IPS-11a (cell line): ENCODE measurements around the gene MTNR1B.

Experiments
- H3K4me3 ChIP-seq: one replicate; pipeline ENCODE4 v1.5.1; 2013; ENCODE audit warnings: low read depth, low read length, control low read depth

Gene MTNR1B

DNA sequence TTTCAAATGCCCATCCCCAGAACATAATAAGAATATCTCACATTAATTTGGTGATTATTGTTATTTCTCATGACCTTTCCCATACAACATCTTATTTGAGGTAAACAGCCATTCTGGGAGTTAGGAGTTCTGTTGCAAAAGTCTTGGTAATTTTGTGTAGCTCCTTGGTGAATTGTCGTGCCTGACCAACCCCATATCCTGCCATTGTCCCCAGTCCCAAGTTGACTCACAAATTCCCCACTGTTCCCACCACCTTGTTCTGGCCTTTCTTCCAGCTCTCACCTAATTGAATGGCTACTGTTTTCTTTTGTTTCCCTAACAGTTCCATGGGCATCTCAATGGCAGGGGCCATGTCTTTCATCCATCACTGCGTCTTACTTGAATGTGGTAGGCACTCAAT is 8.0 kb downstream of the MTNR1B start:
- H3K4me3 ChIP-seq: no peak overlapping the region

DNA sequence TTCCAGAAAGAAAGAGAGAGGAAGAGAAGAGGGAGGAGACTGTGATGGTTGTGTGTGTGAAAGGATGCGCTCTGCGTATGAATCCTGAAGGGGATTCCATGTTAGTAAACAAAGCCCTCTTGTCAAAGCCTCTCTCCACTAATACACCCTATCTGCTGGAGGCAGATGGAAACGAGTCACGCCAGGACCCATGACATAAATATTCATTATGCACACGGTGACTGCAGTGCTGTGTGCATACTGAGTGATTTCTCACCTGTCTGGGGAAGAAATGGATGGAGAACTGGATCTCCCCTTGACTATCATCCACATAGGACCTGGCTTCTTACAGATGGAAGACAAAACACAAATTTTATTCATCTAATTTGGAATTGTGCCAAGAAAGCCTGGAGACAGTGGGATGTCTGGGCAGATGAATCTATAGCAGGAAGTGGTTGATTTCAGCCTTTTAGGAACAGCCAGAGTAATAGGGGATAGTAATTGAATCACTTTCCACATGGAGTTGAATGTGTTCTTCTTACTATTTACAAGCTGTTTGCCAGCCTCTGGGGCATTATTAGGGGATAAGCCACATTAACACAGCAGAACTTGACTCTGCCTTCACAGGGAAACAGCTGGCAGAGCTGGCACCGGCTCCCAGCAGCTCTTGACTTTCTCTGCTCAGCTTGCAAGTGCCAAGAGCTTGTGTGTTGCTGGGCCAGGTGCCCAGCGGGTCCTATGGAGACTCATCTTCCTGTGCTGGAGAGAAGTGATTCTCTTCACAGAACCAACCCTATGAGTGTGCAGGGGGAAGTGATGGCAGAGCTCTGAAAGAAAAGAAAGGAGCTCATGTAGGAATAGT is 9.0 kb downstream of the MTNR1B start:
- H3K4me3 ChIP-seq: no peak overlapping the region

DNA sequence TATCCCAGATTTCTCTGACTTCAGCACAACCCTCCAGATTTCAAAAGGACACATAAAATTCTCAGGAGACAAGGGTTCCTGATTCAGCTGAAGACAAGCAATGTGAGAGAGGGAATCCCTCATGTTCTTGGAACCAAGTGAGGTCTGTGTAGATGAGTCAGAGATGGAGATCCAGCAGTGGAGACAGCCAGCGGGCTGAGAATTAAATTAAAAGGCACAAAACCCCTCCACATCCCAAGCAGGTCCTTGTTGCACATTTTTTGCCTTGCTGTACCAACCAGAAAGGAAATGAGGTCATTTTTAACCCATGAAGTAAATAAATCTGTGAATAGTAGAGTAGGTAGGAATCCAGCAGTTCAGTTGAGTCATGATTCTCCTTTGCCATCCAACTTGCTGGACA is 9.7 kb downstream of the MTNR1B start:
- H3K4me3 ChIP-seq: no peak overlapping the region

DNA sequence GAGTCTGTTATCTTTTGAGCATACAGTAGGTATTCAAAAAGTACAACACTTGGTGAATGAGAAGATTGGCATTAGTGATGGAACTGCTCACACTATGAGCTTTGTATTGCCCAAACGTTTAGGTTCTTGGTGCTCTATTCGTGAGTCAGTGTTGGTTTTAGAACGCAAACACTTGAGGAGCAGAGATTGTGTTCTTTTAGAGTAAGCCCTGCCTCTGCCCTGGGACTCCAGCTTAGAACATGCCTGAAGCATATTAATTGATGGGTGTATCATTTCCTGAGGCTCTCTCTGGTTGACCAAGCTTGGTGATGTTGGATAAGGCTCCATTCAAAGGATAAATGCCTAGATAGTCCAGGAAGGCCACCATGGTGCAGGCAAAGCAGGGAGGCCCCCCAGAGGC is 10.9 kb downstream of the MTNR1B start:
- no peak overlapping the region for H3K4me3 ChIP-seq

DNA sequence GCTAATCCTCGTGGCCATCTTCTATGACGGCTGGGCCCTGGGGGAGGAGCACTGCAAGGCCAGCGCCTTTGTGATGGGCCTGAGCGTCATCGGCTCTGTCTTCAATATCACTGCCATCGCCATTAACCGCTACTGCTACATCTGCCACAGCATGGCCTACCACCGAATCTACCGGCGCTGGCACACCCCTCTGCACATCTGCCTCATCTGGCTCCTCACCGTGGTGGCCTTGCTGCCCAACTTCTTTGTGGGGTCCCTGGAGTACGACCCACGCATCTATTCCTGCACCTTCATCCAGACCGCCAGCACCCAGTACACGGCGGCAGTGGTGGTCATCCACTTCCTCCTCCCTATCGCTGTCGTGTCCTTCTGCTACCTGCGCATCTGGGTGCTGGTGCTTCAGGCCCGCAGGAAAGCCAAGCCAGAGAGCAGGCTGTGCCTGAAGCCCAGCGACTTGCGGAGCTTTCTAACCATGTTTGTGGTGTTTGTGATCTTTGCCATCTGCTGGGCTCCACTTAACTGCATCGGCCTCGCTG is 12.1 kb downstream of the MTNR1B start:
- H3K4me3 ChIP-seq: no peak overlapping the region

DNA sequence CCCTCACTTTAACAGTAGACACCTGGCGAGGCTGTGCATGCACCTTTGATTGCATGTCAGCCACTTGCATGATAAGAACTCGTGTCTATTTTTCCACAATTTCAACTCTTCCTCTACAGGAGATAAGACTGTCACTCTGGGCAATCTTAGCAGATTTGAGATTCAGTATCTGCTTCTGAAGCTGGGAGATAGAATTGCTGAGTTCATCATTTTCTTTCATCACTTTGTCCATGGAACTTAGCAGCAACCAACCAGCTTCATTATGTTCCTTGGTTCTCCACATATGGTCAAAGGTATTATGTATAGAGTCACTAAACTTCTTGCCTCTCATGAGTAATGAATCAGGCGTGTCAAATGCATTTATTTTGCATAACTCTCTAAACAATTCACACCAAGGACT is 17.1 kb downstream of the MTNR1B start:
- H3K4me3 ChIP-seq: no peak overlapping the region

DNA sequence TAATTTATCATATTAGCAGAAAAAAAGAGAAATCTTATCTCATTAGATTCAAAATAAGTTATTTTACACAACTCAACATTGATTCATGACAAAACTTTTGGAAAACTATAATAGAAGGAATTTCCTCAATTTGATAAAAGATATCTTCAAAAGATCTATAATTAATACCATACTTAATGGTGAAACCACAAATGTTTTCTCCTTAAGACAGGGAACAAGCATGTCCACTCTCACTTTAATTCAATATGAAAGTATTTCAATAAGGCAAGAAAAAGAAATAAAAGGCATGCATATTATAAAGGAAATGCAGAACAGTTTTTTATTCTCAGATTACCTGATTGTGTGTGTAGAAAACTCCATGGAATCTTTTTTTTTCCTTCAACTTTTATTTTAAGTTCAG is 23.6 kb downstream of the MTNR1B start:
- H3K4me3 ChIP-seq: no peak overlapping the region

DNA sequence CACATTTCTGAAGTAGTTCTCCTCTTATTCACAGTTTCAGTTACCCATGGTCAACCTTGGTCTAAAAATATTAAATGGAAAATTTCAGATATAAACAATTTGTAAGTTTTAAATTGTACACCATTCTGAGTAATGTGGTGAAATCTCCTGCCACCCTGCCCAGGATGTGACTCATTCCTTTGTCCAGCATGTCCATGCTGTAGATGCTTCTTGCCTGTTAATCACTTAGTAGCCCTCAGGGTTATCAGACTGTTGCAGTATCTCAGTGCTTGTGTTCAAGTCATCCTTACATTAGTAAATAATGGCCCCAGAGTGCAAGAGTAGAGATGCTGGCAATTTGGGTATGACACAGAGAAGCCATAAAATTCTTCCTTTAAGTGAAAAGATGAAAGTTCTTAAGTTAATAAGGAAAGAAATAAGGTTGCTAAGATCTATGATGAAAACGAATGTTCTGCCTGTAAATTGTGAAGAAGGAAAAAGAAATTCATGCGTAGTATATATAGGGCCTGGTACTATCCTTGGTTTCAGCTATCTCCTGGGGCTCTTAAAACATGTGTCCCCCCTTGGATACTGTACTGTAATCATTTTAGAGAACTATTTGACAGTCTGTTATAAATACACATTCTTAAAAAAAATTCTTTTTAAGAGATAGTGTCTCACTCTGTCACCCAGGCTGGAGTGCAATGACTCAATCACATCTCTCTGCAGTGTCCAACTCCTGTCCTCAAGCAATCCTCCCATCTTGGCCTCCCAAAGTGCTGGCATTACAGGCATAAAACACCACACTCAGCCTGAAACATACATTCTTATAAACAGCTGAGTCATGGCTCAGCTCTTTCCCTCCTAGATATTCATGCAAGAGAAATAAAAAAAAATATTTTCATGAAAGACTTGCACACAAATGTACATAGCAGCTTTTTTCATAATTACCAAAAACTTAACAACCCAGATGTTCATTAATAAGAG is 31.3 kb downstream of the MTNR1B start:
- no peak overlapping the region for H3K4me3 ChIP-seq

DNA sequence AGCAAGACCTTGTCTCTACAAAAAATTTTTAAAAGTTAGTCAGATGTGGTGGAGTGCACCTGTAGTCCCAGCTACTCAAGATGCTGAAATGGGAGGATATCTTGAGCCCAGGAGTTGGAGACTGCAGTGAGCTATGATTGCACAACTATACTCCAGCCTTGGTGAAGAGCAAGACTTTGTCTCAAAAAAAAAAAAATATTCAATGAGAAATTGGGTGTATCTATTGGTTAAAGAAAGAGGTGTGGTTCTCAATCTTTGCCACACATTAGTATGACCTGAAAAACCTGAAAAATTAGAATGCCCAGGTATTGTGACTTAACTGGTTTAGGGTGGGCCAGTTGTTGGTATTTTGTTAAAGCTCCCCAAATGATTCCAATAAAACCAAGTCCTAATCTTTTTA is 32.4 kb downstream of the MTNR1B start:
- H3K4me3 ChIP-seq: no peak overlapping the region

DNA sequence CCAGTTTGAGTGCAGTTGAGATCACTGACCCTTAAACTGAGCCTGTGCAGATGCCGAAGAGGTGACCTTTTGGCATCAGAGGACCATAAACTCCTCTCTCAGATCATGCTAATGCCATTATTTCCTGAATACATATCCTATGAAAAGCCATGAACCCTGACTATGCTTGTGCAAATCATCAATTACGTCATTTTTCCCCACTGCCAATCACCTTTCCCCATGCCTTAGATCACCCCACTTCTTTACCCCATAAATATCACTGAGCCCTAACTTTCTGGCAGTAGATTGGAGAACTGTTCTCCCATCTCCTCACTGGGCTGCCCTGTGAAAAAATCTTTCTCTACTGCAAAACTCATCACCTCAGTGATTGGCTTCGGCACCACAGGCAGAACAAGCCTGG is 32.9 kb downstream of the MTNR1B start:
- H3K4me3 ChIP-seq: no peak overlapping the region

DNA sequence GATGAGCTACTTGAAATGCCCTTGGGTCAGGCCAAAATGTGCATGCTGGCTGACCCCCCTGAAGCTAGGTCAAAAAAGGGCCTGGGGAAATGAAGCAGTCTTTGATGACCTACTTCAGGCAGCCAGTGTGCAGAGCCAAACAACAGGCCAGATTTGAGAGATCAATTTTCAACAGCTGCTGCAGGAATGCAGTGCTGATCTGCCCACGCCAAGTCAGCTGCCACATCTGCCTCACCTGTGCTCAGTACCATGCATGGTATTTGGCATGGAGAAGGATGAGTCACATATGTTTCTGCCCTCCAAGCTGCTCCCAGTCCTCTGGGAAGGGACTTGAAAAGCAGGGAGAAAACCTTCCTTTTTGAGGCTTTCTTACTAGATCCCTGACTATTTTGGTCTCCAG is 35.8 kb downstream of the MTNR1B start:
- H3K4me3 ChIP-seq: no peak overlapping the region

DNA sequence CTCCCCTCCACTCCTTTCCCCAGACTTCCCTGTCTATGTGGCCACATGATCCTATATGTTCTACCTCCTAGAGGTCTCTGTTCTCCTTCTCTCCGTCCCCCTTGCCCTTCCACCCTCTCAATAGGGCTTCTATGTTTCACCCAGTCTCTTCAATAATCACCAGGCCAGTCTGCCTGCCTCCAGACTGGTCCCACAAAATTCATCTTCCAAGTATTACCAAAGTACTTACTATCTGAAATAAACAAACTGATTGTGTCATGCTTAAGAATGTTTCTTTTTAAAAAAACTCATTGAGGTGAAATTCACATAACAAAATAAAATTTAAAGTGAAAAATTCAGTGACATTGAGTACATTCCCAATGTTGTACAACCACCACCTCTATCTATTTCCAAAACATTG is 44.2 kb downstream of the MTNR1B start:
- H3K4me3 ChIP-seq: no peak overlapping the region

DNA sequence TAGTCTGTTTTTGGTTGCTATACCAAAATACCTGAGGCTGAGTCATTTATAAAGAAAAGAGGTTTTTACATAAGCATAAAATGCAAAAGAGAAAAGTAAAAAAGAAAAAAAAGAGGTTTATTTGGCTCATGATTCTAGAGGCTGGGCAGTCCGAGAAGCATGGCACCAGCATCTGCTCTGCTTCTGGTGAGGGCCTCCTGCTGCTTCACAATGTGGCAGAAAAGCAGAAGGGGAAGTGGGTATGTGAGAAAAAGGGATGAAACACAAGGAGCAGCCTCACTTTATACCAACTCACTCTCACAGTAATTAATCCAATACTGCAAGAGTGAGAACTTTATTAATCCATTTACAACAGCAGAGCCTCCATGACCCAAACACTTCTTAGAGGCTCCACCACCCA is 47.1 kb downstream of the MTNR1B start:
- no peak overlapping the region for H3K4me3 ChIP-seq

DNA sequence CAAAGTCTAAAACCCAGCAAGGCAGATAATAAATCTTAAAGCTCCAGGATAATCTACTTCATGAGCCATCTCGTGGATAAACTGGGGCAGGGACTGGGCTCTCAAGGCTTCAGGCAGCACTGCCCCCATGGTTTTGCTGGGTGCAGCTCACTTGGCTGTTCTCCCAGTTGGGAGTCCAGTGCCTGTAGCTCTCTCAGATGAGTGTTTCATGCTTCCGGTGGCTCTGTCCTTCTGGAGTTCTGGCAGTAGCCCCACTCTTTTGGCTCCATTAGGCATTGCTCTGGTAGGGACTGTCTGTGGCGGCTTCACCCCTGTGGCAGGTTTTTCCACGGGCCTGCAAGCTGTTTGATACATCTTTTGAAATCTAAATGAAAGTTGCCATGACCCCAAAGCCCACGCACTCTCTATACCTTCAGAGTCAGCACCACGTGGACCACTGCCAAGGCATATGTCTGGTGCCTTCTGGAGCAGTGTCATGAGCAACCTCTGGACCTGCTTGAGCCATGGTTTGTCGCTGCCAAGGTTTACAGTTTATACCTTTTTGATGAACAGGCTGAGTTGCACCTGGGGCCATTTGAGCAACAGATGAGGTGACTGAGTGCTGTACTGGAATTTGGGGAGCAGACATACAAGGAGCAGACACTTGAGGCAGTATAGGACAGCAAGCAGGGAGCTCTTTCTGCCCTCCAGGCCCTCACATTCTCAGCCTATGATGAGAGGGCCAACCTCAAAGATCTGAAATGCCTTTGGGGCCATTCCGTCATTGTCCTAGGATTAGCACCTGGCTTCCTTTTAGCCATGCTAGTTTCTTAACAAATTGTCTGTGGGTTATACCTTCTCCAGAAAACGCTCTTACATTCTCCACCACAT is 48.6 kb downstream of the MTNR1B start:
- no peak overlapping the region for H3K4me3 ChIP-seq

DNA sequence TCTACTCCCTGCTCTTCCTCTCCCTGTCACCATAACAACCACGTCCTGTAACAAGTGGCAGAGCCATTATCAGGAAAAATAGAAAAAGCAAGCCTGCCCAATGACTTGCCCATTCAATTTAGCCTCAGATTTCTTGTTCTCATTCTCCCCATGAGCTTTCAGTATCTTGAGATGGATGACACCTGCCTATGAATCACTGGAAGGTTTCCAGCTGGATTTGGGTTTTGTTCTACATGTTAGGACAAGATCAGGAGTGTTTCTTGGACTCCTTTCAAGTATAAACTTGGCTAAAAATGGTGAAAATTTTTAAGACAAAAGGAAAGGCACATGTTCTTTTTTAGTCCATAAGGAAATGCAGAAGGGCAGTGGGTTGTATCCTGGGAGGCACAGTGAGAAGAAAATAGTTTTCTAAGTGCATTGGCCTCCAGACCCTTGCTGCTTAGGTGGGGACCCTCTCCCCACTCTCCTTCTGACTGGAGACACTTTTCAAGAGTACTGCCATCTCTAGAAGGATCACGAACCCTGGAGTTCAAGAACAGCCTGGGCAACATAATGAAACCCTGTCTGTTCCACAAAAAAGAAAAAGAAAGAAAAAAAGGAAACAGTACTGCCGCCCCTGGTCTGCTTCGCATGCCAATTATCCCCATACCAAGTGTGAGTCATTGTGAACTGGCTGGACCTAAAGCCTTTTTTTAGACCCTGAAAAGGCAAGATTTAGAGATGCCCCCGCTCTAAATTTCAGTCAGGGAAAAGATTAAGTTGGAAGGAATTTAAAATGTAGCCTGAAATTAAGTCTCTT is 51.0 kb downstream of the MTNR1B start:
- H3K4me3 ChIP-seq: no peak overlapping the region

DNA sequence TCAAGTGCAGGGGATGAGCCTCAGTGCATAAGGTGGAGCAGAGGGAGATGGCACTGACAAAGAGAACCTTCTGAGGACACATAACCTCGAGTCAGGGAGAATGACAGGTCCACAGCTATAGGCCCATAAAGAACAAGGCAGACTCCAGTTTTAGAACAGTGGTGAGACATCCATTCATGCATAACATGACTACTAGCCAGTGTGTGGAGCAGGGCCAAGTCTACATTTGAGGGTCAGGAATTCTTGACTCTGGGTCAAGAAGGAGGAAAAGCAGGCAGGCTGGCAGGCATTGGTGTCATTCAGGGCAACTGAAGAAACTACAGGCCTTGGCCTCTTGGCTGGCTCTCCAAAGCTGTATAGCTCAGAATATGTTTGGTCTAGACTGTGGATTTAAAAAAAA is 54.9 kb downstream of the MTNR1B start:
- H3K4me3 ChIP-seq: no peak overlapping the region

DNA sequence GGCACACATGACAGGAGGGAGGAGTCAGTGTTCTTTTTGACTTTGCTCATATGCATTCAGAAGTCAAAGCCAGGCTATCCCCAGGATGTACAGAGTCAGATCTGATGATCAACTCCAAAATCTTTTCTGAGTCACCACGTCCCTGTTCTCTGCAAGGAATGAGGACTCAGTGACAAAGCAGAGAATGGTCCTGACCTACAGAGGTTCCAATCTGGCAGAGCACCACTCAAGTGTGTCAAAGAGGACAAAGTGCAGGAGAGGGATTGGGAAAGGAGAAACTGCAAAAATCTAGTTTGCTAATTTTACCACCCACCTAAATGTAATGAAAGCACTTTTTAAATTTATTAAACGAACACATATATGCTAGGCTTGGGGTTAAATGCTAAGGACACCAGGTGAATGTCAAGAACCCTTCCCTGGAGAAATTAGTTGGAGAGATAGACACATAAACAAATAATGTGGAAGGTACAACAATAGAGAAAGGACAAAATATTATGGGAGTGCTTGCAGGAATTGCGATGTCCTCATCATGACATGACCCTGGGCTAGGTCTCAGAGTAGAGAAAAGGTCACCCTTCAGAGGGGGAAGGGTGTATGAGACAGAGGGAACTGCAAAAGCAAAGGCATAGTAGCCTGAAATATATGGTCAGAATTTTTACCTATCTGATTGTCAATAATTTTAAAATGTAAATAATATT is 56.3 kb downstream of the MTNR1B start:
- H3K4me3 ChIP-seq: no peak overlapping the region

DNA sequence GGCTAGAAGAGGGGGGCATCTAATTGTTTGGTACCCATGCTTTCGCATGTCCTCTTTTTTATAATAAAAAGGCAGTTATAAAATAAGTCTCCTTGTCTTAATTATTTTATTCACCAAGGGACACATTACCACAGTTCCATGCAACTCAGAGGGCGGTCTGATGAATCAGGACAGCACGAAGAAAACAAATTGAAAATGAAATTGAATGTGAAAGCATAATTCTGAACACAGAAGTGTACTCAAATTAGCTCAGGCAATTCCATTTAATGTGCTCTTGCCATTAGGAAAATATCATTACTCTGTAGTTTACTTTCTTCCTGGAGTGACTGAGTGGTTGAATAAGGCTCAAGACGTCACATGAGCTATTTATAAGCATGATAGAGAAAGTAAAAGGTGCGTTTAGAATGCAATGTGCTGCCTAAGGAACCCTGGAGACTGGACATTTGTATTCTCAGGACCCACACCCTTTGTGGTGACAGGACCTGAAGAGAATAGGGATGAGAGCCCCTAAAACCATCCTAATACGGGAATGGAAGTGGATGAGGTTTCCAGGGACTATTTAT is 59.6 kb downstream of the MTNR1B start:
- H3K4me3 ChIP-seq: no peak overlapping the region

DNA sequence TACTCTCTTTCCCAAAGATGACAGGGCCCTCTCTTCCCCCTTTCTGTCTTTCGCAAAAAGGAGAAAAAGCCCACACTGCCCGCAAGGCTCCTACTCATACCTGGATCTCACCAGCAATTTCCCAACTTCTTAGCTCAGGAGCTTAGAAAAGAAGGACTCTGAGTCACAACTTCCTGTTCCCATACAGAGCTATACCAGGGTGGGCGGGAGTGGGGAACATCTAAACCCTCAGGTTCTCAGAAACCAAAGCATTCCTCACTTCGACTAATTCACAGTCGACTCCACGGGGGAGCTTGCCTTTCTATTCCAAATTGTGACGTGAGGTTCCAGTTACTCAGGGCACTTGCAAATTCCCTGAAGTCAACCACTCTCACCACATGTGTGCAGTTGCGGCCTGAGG is 61.9 kb downstream of the MTNR1B start:
- H3K4me3 ChIP-seq: no peak overlapping the region
